SK-N-SH (cell line): ENCODE results near the gene EVI2A. TPM values are rescaled to one million over a fixed set of nuclear protein-coding genes. Genes with fewer than 3 reads are reported as not detected.

ENCODE experiments used
- CTCF ChIA-PET: fragments of 300-600, 350-600 bp; formaldehyde crosslinking; extraction: SDS; loops from one replicate; lab custom pipeline; 2021; lab: Yijun Ruan, JAX
- POLR2A ChIA-PET: fragments of 350-600 bp; sonication (Branson Sonifier 250); formaldehyde crosslinking; extraction: SDS; loops from one replicate; lab custom pipeline; 2020; ENCODE audit warnings: antibody characterized with exemption, inconsistent platforms; lab: Yijun Ruan, JAX
- DNase-seq: peaks from one replicate; pipeline ENCODE4 v3.0.0; 2012
- H2AFZ ChIP-seq: fragments of 200-600 bp; sonication (generic); 2 replicates; pipeline ENCODE4 v1.8.1; 2016; ENCODE audit warnings: antibody characterized with exemption, mild to moderate bottlenecking, low read depth
- H3F3A ChIP-seq: fragments of 200-600 bp; sonication (generic); replicated peaks from 2 replicates; pipeline ENCODE3; 2016; ENCODE audit warnings: antibody characterized with exemption, mild to moderate bottlenecking; ENCODE audit not compliant: insufficient read depth
- H3K27ac ChIP-seq, 2 experiments: fragments of 200-500 bp in 1 of 2; fragments of 200-600 bp in 1 of 2; sonication (Bioruptor generic) in 1 of 2; sonication (generic), shearing (Covaris generic) in 1 of 2; 2 replicates each; pipeline versions ENCODE4 v1.5.1 to v1.6.1; 2014 to 2016; ENCODE audit warnings: low read depth in 2 of 2, inconsistent platforms in 1 of 2, low read length in 1 of 2, mild to moderate bottlenecking in 1 of 2, mixed read lengths in 1 of 2
- H3K27me3 ChIP-seq: fragments of 200-600 bp; sonication (generic), shearing (Covaris generic); 2 replicates; pipeline ENCODE4 v1.6.1; 2016; ENCODE audit warnings: mixed run types; ENCODE audit not compliant: insufficient read depth
- H3K36me3 ChIP-seq, 2 experiments: fragments of 200-500 bp in 1 of 2; fragments of 200-600 bp in 1 of 2; sonication (Bioruptor generic) in 1 of 2; sonication (generic) in 1 of 2; replicated peaks in 1 of 2; 2 replicates each; pipeline versions ENCODE3 to v1.5.1; 2014 to 2016; ENCODE audit warnings: low read length in 1 of 2, mild to moderate bottlenecking in 1 of 2; ENCODE audit not compliant: insufficient read depth in 2 of 2, control insufficient read depth in 1 of 2
- H3K4me1 ChIP-seq, 2 experiments: fragments of 200-500 bp in 1 of 2; fragments of 200-600 bp in 1 of 2; sonication (Bioruptor generic) in 1 of 2; sonication (generic), shearing (Covaris generic) in 1 of 2; 2 replicates each; pipeline versions ENCODE4 v1.5.1 to v1.6.1; 2014 to 2016; ENCODE audit warnings: low read depth in 1 of 2, low read length in 1 of 2, mixed run types in 1 of 2; ENCODE audit not compliant: insufficient read depth in 2 of 2, control insufficient read depth in 1 of 2
- H3K4me2 ChIP-seq: fragments of 200-600 bp; sonication (generic), shearing (Covaris generic); 2 replicates; pipeline ENCODE4 v1.6.1; 2017; ENCODE audit warnings: mixed run types
- H3K4me3 ChIP-seq, 2 experiments: fragments of 200-500 bp in 1 of 2; fragments of 200-600 bp in 1 of 2; sonication (Bioruptor generic) in 1 of 2; sonication (generic), shearing (Covaris generic) in 1 of 2; 2 replicates each; pipeline versions ENCODE4 v1.5.1 to v1.8.1; 2014 to 2016; ENCODE audit warnings: low read depth in 2 of 2, inconsistent platforms in 1 of 2, low read length in 1 of 2, mild to moderate bottlenecking in 1 of 2, mixed read lengths in 1 of 2, moderate library complexity in 1 of 2
- H3K79me2 ChIP-seq: fragments of 200-600 bp; sonication (generic); 2 replicates; pipeline ENCODE4 v1.8.1; 2017; ENCODE audit warnings: mild to moderate bottlenecking; ENCODE audit not compliant: insufficient read depth
- H3K9ac ChIP-seq: fragments of 200-600 bp; sonication (generic); 2 replicates; pipeline ENCODE4 v1.6.1; 2017; ENCODE audit warnings: mixed run types
- H3K9me2 ChIP-seq: fragments of 200-600 bp; sonication (generic); 2 replicates; pipeline ENCODE4 v1.6.1; 2017; ENCODE audit warnings: mixed run types
- H3K9me3 ChIP-seq: fragments of 200-600 bp; sonication (generic); 2 replicates; pipeline ENCODE4 v1.6.1; 2017; ENCODE audit warnings: mixed run types, mild to moderate bottlenecking, moderate library complexity
- H4K20me1 ChIP-seq: fragments of 200-600 bp; sonication (generic); 2 replicates; pipeline ENCODE4 v1.6.1; 2017; ENCODE audit warnings: mild to moderate bottlenecking, mixed run types; ENCODE audit not compliant: insufficient read depth
- CHD2 ChIP-seq: fragments of 150-350 bp; IDR thresholded peaks from 2 replicates; pipeline ENCODE4 v1.6.1; 2018; ENCODE audit warnings: low read length; ENCODE audit not compliant: partially characterized antibody
- ELF1 ChIP-seq: IDR thresholded peaks from 2 replicates; pipeline ENCODE4 v1.4.0; 2012
- EP300 ChIP-seq, 2 experiments: IDR thresholded peaks; 2 replicates each; pipeline versions ENCODE4 v1.4.0 to v1.6.1; 2012; ENCODE audit warnings: borderline replicate concordance in 1 of 2, low read depth in 1 of 2, low read length in 1 of 2
- EZH2phosphoT487 ChIP-seq: fragments of 200-600 bp; sonication (generic); IDR thresholded peaks from 2 replicates; pipeline ENCODE4 v1.6.1; 2017; ENCODE audit warnings: low read depth, mixed run types, mild to moderate bottlenecking, antibody characterized with exemption, moderate library complexity, borderline replicate concordance
- GABPA ChIP-seq: IDR thresholded peaks from 2 replicates; pipeline ENCODE4 v1.4.0; 2012; ENCODE audit warnings: low read depth, mild to moderate bottlenecking
- GATA2 ChIP-seq: sonication (generic); formaldehyde crosslinking; IDR thresholded peaks from 2 replicates; pipeline ENCODE4 v1.5.0; 2020; ENCODE audit warnings: mild to moderate bottlenecking, missing genetic modification reagents
- NRF1 ChIP-seq: IDR thresholded peaks from 2 replicates; pipeline ENCODE4 v1.6.1; 2012; ENCODE audit warnings: low read depth, mild to moderate bottlenecking, low read length
- POLR2AphosphoS5 ChIP-seq: IDR thresholded peaks from 2 replicates; pipeline ENCODE4 v1.6.1; 2012; ENCODE audit warnings: low read depth, low read length
- RFX5 ChIP-seq: IDR thresholded peaks from 2 replicates; pipeline ENCODE4 v1.6.1; 2012; ENCODE audit warnings: mild to moderate bottlenecking, improper control_type of control experiment, low read length
- RXRA ChIP-seq: IDR thresholded peaks from 2 replicates; pipeline ENCODE4 v1.4.0; 2012; ENCODE audit warnings: low read depth, mild to moderate bottlenecking, borderline replicate concordance
- SIN3A ChIP-seq: IDR thresholded peaks from 2 replicates; pipeline ENCODE4 v1.6.1; 2012; ENCODE audit warnings: low read depth, mild to moderate bottlenecking, low read length, moderate library complexity, borderline replicate concordance
- TAF1 ChIP-seq: IDR thresholded peaks from 2 replicates; pipeline ENCODE4 v1.6.1; 2012; ENCODE audit warnings: low read depth, mild to moderate bottlenecking, low read length, moderate library complexity, borderline replicate concordance
- TEAD4 ChIP-seq: IDR thresholded peaks from 2 replicates; pipeline ENCODE4 v1.4.0; 2012; ENCODE audit warnings: mild to moderate bottlenecking, borderline replicate concordance; ENCODE audit not compliant: insufficient read depth
- YY1 ChIP-seq: IDR thresholded peaks from 2 replicates; pipeline ENCODE4 v1.4.0; 2012; ENCODE audit warnings: low read depth, mild to moderate bottlenecking
- WGBS: methylation state at CpG from one replicate; pipeline ENCODE4 v1.1.6; 2017; ENCODE audit warnings: low lambda C conversion rate; 5-methylcytosine and 5-hydroxymethylcytosine counted together
- polyA plus RNA-seq, 3 experiments: library from polyadenylated mRNA; depleted of rRNA; stranded (reverse); fragments of >200 nt; gene quantifications; 2 replicates each; pipeline ENCODE4 v1.2.3, GENCODE V29; 2012
- TF ChIP-seq, protein P1 (sequence below): fragments of 150-350 bp; IDR thresholded peaks from 2 replicates; pipeline ENCODE4 v1.6.1; 2017; ENCODE audit warnings: antibody characterized with exemption, low read length, low read depth, borderline replicate concordance
- TF ChIP-seq, protein P2 (sequence below): fragments of 150-350 bp; IDR thresholded peaks from 2 replicates; pipeline ENCODE4 v1.6.1; 2016; ENCODE audit warnings: mild to moderate bottlenecking, low read depth, low read length
- TF ChIP-seq, protein P3 (sequence below): fragments of 200-600 bp; sonication (generic); IDR thresholded peaks from 2 replicates; pipeline ENCODE4 v1.6.1; 2017; ENCODE audit warnings: antibody characterized with exemption, mild to moderate bottlenecking, moderate library complexity
- TF ChIP-seq, protein P4 (sequence below): IDR thresholded peaks from 2 replicates; pipeline ENCODE4 v1.4.0; 2012; ENCODE audit warnings: low read depth, borderline replicate concordance
- TF ChIP-seq, protein P5 (sequence below): IDR thresholded peaks from 2 replicates; pipeline ENCODE4; 2012

EVI2A gene
- polyA plus RNA-seq, 1 of the 3 experiments (the other 2 are of a cell fraction), result 1.3 TPM

DNA sequence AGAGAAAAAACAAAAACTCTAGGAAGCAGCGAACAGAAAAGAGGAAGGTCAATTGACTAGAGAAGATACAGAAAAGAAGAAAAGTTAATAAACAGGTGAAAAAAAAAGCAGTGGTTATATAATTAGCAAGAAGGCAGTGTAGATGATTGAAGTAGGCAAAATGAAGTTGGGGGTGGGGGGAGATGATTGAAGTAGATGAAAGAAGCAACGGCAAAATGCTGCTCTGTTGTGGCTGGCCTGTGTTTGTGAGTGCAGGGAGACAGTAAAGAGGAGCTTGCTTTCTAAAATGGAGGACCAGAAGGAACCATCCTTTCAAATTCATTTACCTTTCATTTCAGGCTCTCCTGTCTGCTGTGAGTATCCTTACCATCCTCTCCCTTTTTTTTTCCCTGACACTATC, 11.2 kb downstream of the EVI2A start:
- H3K36me3 ChIP-seq, result peaks cover 0 to 12% of the 10 kb centered on the region in 2 experiments
- H3K9ac ChIP-seq, result no peak overlapping the region
- TF ChIP-seq, protein P1, sequence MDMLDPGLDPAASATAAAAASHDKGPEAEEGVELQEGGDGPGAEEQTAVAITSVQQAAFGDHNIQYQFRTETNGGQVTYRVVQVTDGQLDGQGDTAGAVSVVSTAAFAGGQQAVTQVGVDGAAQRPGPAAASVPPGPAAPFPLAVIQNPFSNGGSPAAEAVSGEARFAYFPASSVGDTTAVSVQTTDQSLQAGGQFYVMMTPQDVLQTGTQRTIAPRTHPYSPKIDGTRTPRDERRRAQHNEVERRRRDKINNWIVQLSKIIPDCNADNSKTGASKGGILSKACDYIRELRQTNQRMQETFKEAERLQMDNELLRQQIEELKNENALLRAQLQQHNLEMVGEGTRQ, result no peak
- TF ChIP-seq ELF1, result no peak
- no peak for TF ChIP-seq RFX5
- no peak for TF ChIP-seq TEAD4
- TF ChIP-seq EZH2phosphoT487, result no peak
- no peak for TF ChIP-seq GABPA
- TF ChIP-seq NRF1, result no peak
- no peak overlapping the region for H3K4me2 ChIP-seq
- no peaks in the 10 kb centered on the region for H4K20me1 ChIP-seq
- ChIA-PET POLR2A (no interaction called here), CTCF (no interaction called here)
- H3K9me3 ChIP-seq, result no peaks in the 10 kb centered on the region; the same call in 1 of the 2 replicates
- peaks cover 16% of the 10 kb centered on the region for H3F3A ChIP-seq
- peaks cover 0 to 3% of the 10 kb centered on the region in 2 experiments; a peak in 1 of 4 replicates for H3K4me1 ChIP-seq
- H3K27ac ChIP-seq, result no peak overlapping the region
- no peak overlapping the region for H3K4me3 ChIP-seq
- DNase-seq, result no peak
- 0 out of 2 replicates have a peak, but pooled peaks cover 2% of the 10 kb centered on the region for H3K79me2 ChIP-seq
- WGBS, result 60% methylated on average over 2 of the region's 2 CpGs
- H2AFZ ChIP-seq, result no peak overlapping the region
- no peaks in the 10 kb centered on the region for H3K27me3 ChIP-seq
- no peaks in the 10 kb centered on the region for H3K9me2 ChIP-seq

DNA sequence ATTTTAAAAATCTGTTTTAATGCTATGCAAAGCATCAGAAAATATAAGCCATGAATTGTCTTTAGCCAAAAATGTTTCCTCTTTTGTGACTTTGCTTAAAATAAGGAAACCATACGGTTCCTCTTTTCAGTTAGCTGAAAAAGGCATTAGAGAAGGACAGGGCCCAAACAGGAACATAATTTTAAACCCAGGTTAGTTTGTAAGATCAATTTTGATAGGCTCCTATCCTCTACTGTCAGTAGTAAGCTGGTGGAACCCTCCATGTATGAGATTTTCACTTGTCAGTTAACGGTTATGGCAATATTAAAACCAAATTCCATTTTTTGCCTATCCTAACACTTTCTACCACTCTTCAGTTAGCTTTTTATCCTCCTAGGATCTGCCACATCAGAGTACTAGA, 11.9 kb downstream of the EVI2A start:
- CTCF ChIA-PET, result no interaction called here
- H3K4me1 ChIP-seq, result peaks cover 0 to 3% of the 10 kb centered on the region in 2 experiments; a peak in 1 of 4 replicates
- no peak overlapping the region for H3K9ac ChIP-seq
- TF ChIP-seq TAF1, result no peak
- no peak for TF ChIP-seq EP300 (IDR thresholded peaks at IDR 0.05; ENCODE audit: borderline replicate concordance in 1 of 2, low read depth in 1 of 2, low read length in 1 of 2)
- TF ChIP-seq YY1, result no peak
- TF ChIP-seq, protein P1, result no peak
- TF ChIP-seq RFX5, result no peak
- TF ChIP-seq, protein P2, sequence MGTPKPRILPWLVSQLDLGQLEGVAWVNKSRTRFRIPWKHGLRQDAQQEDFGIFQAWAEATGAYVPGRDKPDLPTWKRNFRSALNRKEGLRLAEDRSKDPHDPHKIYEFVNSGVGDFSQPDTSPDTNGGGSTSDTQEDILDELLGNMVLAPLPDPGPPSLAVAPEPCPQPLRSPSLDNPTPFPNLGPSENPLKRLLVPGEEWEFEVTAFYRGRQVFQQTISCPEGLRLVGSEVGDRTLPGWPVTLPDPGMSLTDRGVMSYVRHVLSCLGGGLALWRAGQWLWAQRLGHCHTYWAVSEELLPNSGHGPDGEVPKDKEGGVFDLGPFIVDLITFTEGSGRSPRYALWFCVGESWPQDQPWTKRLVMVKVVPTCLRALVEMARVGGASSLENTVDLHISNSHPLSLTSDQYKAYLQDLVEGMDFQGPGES, result no peak
- TF ChIP-seq CHD2, result no peak
- TF ChIP-seq, protein P3, sequence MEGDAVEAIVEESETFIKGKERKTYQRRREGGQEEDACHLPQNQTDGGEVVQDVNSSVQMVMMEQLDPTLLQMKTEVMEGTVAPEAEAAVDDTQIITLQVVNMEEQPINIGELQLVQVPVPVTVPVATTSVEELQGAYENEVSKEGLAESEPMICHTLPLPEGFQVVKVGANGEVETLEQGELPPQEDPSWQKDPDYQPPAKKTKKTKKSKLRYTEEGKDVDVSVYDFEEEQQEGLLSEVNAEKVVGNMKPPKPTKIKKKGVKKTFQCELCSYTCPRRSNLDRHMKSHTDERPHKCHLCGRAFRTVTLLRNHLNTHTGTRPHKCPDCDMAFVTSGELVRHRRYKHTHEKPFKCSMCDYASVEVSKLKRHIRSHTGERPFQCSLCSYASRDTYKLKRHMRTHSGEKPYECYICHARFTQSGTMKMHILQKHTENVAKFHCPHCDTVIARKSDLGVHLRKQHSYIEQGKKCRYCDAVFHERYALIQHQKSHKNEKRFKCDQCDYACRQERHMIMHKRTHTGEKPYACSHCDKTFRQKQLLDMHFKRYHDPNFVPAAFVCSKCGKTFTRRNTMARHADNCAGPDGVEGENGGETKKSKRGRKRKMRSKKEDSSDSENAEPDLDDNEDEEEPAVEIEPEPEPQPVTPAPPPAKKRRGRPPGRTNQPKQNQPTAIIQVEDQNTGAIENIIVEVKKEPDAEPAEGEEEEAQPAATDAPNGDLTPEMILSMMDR, result no peak
- TF ChIP-seq, protein P4, sequence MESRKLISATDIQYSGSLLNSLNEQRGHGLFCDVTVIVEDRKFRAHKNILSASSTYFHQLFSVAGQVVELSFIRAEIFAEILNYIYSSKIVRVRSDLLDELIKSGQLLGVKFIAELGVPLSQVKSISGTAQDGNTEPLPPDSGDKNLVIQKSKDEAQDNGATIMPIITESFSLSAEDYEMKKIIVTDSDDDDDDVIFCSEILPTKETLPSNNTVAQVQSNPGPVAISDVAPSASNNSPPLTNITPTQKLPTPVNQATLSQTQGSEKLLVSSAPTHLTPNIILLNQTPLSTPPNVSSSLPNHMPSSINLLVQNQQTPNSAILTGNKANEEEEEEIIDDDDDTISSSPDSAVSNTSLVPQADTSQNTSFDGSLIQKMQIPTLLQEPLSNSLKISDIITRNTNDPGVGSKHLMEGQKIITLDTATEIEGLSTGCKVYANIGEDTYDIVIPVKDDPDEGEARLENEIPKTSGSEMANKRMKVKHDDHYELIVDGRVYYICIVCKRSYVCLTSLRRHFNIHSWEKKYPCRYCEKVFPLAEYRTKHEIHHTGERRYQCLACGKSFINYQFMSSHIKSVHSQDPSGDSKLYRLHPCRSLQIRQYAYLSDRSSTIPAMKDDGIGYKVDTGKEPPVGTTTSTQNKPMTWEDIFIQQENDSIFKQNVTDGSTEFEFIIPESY, result no peak
- TF ChIP-seq SIN3A, result no peak
- no peak for TF ChIP-seq RXRA
- TF ChIP-seq TEAD4, result no peak
- no peak for TF ChIP-seq GATA2 (CRISPR knock-in tag)
- no peak for TF ChIP-seq POLR2AphosphoS5
- TF ChIP-seq, protein P5, sequence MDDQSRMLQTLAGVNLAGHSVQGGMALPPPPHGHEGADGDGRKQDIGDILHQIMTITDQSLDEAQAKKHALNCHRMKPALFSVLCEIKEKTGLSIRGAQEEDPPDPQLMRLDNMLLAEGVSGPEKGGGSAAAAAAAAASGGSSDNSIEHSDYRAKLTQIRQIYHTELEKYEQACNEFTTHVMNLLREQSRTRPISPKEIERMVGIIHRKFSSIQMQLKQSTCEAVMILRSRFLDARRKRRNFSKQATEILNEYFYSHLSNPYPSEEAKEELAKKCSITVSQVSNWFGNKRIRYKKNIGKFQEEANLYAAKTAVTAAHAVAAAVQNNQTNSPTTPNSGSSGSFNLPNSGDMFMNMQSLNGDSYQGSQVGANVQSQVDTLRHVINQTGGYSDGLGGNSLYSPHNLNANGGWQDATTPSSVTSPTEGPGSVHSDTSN, result no peak

More for the DNA sequence above, 11.9 kb downstream of the EVI2A start:
- Histone ChIP-seq H3K9me3 (no peaks in the 10 kb centered on the region; the same call in 1 of the 2 replicates), H3K4me3 (no peak overlapping the region), H2AFZ (no peak overlapping the region), H3F3A (peaks cover 15% of the 10 kb centered on the region), H3K9me2 (no peaks in the 10 kb centered on the region), H3K4me2 (no peak overlapping the region), H3K27me3 (no peaks in the 10 kb centered on the region), H4K20me1 (no peaks in the 10 kb centered on the region), H3K36me3 (peaks cover 0 to 12% of the 10 kb centered on the region in 2 experiments), H3K79me2 (peaks cover 9% of the 10 kb centered on the region; the same call in 1 of the 2 replicates), H3K27ac (no peak overlapping the region)
- 94% methylated on average over 2 of the region's 2 CpGs for WGBS
- POLR2A ChIA-PET, result no interaction called here
- no peak for DNase-seq
